CD4-positive, alpha-beta T cell (primary cell): Measurements from ENCODE around the gene ARL16. TPM values are rescaled to one million over a fixed set of nuclear protein-coding genes. Genes with fewer than 3 reads are reported as not detected.

Experiments used
- ATAC-seq: fragments of 200-7000 bp; cut with Tn5 transposase; one replicate; pipeline ENCODE4 v1.10.0; 2022; ENCODE audit warnings: mild to moderate bottlenecking; ENCODE audit not compliant: poor library complexity
- CTCF ChIA-PET: fragments of 350-600 bp; sonication (Branson Sonifier 250); formaldehyde crosslinking; loops from one replicate; lab custom pipeline; 2021; ENCODE audit warnings: antibody characterized with exemption, inconsistent platforms; lab: Charles Lee
- POLR2A ChIA-PET: fragments of 350-600 bp; sonication (Branson Sonifier 250); formaldehyde crosslinking; loops from one replicate; lab custom pipeline; 2021; ENCODE audit warnings: antibody characterized with exemption, inconsistent platforms; lab: Charles Lee
- DNase-seq, 14 experiments: peaks; one replicate each; pipeline ENCODE4 v3.0.0-alpha.2; 2013 to 2020; ENCODE audit warnings: mixed read lengths in 2 of 14
- H3K27ac ChIP-seq, 2 donors: one replicate each; pipeline versions ENCODE4 v1.5.1 to v1.7.0; 2013; ENCODE audit warnings: low read length in 2 of 2, low read depth in 1 of 2, mild to moderate bottlenecking in 1 of 2
- H3K27me3 ChIP-seq, 2 experiments: 1 replicate in 1 of 2; 2 replicates in 1 of 2; pipeline versions ENCODE4 v1.6.1 to v1.7.0; 2013; ENCODE audit warnings: low read length in 2 of 2, control low read depth in 1 of 2, mild to moderate bottlenecking in 1 of 2, moderate library complexity in 1 of 2; ENCODE audit not compliant: insufficient read depth in 2 of 2, control insufficient read depth in 1 of 2
- H3K36me3 ChIP-seq: one replicate; pipeline ENCODE4 v1.6.1; 2013; ENCODE audit warnings: low read length, control low read depth; ENCODE audit not compliant: insufficient read depth
- H3K4me1 ChIP-seq: one replicate; pipeline ENCODE4 v1.6.1; 2013; ENCODE audit warnings: low read length, control low read depth; ENCODE audit not compliant: insufficient read depth
- H3K4me3 ChIP-seq: one replicate; pipeline ENCODE4 v1.5.1; 2013; ENCODE audit warnings: mild to moderate bottlenecking, low read length, moderate library complexity
- H3K9me3 ChIP-seq, 2 experiments: 1 replicate in 1 of 2; 2 replicates in 1 of 2; pipeline versions ENCODE4 v1.6.1 to v1.7.0; 2013; ENCODE audit warnings: low read length in 2 of 2, mild to moderate bottlenecking in 2 of 2, control low read depth in 1 of 2, moderate library complexity in 1 of 2; ENCODE audit not compliant: control insufficient read depth in 1 of 2, insufficient read depth in 1 of 2
- H3K27ac Mint-ChIP-seq: one replicate; pipeline ENCODE4 v1.8.0; 2020; ENCODE audit warnings: mixed read lengths
- H3K27me3 Mint-ChIP-seq: one replicate; pipeline ENCODE4 v1.8.0; 2021; ENCODE audit warnings: mixed read lengths
- H3K36me3 Mint-ChIP-seq: one replicate; pipeline ENCODE4 v1.8.0; 2021; ENCODE audit warnings: low read depth, mixed read lengths
- H3K4me1 Mint-ChIP-seq: one replicate; pipeline ENCODE4 v1.8.0; 2021; ENCODE audit warnings: low read depth, mixed read lengths
- H3K4me3 Mint-ChIP-seq: one replicate; pipeline ENCODE4 v1.8.0; 2020; ENCODE audit warnings: mild to moderate bottlenecking, mixed read lengths
- H3K9me3 Mint-ChIP-seq: one replicate; pipeline ENCODE4 v1.8.0; 2020; ENCODE audit warnings: mixed read lengths
- CTCF ChIP-seq: fragments of 200-600 bp; IDR thresholded peaks from one replicate; pipeline ENCODE4 v1.8.0; 2022; ENCODE audit warnings: antibody characterized with exemption, mild to moderate bottlenecking
- intact Hi-C, 2 experiments: fragments of 100-400 bp; cut with DNase I in 1 of 2; cut with micrococcal nuclease in 1 of 2; formaldehyde crosslinking; loops; one replicate each; pipeline versions ENCODE4 v1.15.1 to v1.9.0; 2023 to 2025; cut with DNase I, micrococcal nuclease
- total RNA-seq, 174 experiments: library from RNA in 2 of 174; stranded (reverse) in 2 of 174; gene quantifications; one replicate each; pipeline ENCODE4 v1.2.3 and lab custom pipeline; 2021 to 2026

The ARL16 gene
- total RNA-seq, 2 experiments from 2014 or later, result 35.7 to 38.5 TPM

- Histone ChIP-seq H3K4me1 (peaks cover 30% of the 10 kb centered on the region), H3K27me3 (peaks cover 0 to 4% of the 10 kb centered on the region in 2 experiments), H3K4me3 (no peak overlapping the region), H3K36me3 (no peaks in the 10 kb centered on the region), H3K27ac (no peak overlapping the region), H3K9me3 (no peaks in the 10 kb centered on the region)
- no peaks in the 10 kb centered on the region for H3K36me3 Mint-ChIP-seq
- ChIA-PET CTCF (no interaction called here), POLR2A (no interaction called here)
- peak in 1 of 14 experiments; percentile 13 for DNase-seq
- H3K27me3 Mint-ChIP-seq, result peaks cover 10% of the 10 kb centered on the region
- peaks cover 15% of the 10 kb centered on the region for H3K4me1 Mint-ChIP-seq
- intact Hi-C loops, result no loop called here
- no peak overlapping the region for H3K4me3 Mint-ChIP-seq
- no peak overlapping the region for H3K27ac Mint-ChIP-seq
- TF ChIP-seq CTCF, result no peak
- H3K9me3 Mint-ChIP-seq, result no peaks in the 10 kb centered on the region
- ATAC-seq, result no peak
These were observed 26.8 kb downstream of the ARL16 start for GRCh38 chr17:81656835-81657234.

GRCh38 chr17:81656118-81656743 is 27.4 kb downstream of the ARL16 start, which contains the start of gene PDE6G:
Gene PDE6G, minus strand, starts transcription at chr17:81656542. Its CDS starts 3,237 bp downstream, at chr17:81653305.
- H3K27ac ChIP-seq, result no peak within 1 kb of the TSS
- Mint-ChIP-seq H3K9me3 (no peaks in the 10 kb centered on the region), H3K27ac (no peak within 1 kb of the TSS), H3K36me3 (no peaks in the 10 kb centered on the region), H3K4me1 (peaks cover 14% of the 10 kb centered on the region), H3K27me3 (peaks cover 13% of the 10 kb centered on the region), H3K4me3 (no peak within 1 kb of the TSS)
- no peaks in the 10 kb centered on the region for H3K36me3 ChIP-seq
- intact Hi-C loops, result no loop called here
- H3K4me3 ChIP-seq, result no peak within 1 kb of the TSS
- DNase-seq (peak in 1 of 14 experiments; percentile 8), ATAC-seq (no peak)
- POLR2A ChIA-PET, result interaction anchor here (1.1 kb wide), 1 partner anchor 19 kb away, joined by 3 read pairs; no protein-coding TSS in a partner anchor
- CTCF ChIA-PET, result no interaction called here
- no peak for TF ChIP-seq CTCF
- H3K27me3 ChIP-seq, result peaks cover 4 to 5% of the 10 kb centered on the region in 2 experiments
- no peaks in the 10 kb centered on the region for H3K9me3 ChIP-seq
- H3K4me1 ChIP-seq, result peaks cover 28% of the 10 kb centered on the region

- no peak for TF ChIP-seq CTCF
- Histone ChIP-seq H3K9me3 (no peaks in the 10 kb centered on the region), H3K4me1 (peaks cover 28% of the 10 kb centered on the region), H3K36me3 (no peaks in the 10 kb centered on the region), H3K27me3 (peaks cover 7 to 12% of the 10 kb centered on the region in 2 experiments), H3K4me3 (no peak overlapping the region), H3K27ac (no peak overlapping the region)
- Mint-ChIP-seq H3K9me3 (no peaks in the 10 kb centered on the region), H3K27ac (no peak overlapping the region), H3K36me3 (no peaks in the 10 kb centered on the region), H3K4me3 (no peak overlapping the region), H3K4me1 (peaks cover 14% of the 10 kb centered on the region), H3K27me3 (peaks cover 13% of the 10 kb centered on the region)
- ChIA-PET POLR2A (interaction anchor here (1.1 kb wide), 1 partner anchor 20 kb away, joined by 3 read pairs; no protein-coding TSS in a partner anchor), CTCF (no interaction called here)
- intact Hi-C loops, result no loop called here
- ATAC-seq, result no peak
- DNase-seq, result peak in 1 of 14 experiments; percentile 16
These were observed 28.0 kb downstream of the ARL16 start for GRCh38 chr17:81655378-81656117.
